ENCODE measurements around the gene PDHX.

PDHX gene

GRCh38 chr11:35003658-35004057 lies 87.2 kb downstream of the PDHX start:
- no peak overlapping the region for H2AFZ ChIP-seq (ENCODE audit: low read length)
- no peaks in the 10 kb centered on the region for H4K20me1 ChIP-seq (ENCODE audit: insufficient read depth, low read length)
- H3K9ac ChIP-seq (ENCODE audit: low read length) = no peak overlapping the region
- peaks cover 52% of the 10 kb centered on the region for H3K4me1 ChIP-seq (ENCODE audit: low read length)
- H3F3A ChIP-seq (ENCODE audit: insufficient read depth, low read length) = peaks cover 19% of the 10 kb centered on the region
- DNase-seq = no peak
- H3K9me3 ChIP-seq (replicated peaks; ENCODE audit: insufficient read depth, low read length) = no peaks in the 10 kb centered on the region
- no peak for TF ChIP-seq EZH2phosphoT487 (IDR thresholded peaks at IDR 0.05; ENCODE audit: low read length)
- no peak for TF ChIP-seq CTCF (IDR thresholded peaks at IDR 0.05; ENCODE audit: low read length)
- TF ChIP-seq EZH2 (optimal IDR thresholded peaks at IDR 0.05; ENCODE audit: low read depth, low read length) = no peak
- no peaks in the 10 kb centered on the region for H3K79me2 ChIP-seq (ENCODE audit: low read length)
- H3K36me3 ChIP-seq (replicated peaks; ENCODE audit: insufficient read depth, low read length) = no peaks in the 10 kb centered on the region
- H3K4me3 ChIP-seq (ENCODE audit: low read length) = no peak overlapping the region
- no peaks in the 10 kb centered on the region for H3K27me3 ChIP-seq (replicated peaks; ENCODE audit: insufficient read depth, low read length)
- no peaks in the 10 kb centered on the region for H3K9me2 ChIP-seq (replicated peaks; ENCODE audit: insufficient read depth, low read length)
- no peak overlapping the region for H3K27ac ChIP-seq (ENCODE audit: low read length)
- H3K4me2 ChIP-seq (ENCODE audit: low read depth, low read length) = peak overlapping the region; percentile 19; the same call in 1 of the 2 replicates

GRCh38 chr11:35005141-35005780 lies 88.8 kb downstream of the PDHX start:
- H3K27ac ChIP-seq (ENCODE audit: low read length) = no peak overlapping the region
- DNase-seq = no peak
- H3K79me2 ChIP-seq (ENCODE audit: low read length) = no peaks in the 10 kb centered on the region
- H3K27me3 ChIP-seq (replicated peaks; ENCODE audit: insufficient read depth, low read length) = no peaks in the 10 kb centered on the region
- no peaks in the 10 kb centered on the region for H3K9me2 ChIP-seq (replicated peaks; ENCODE audit: insufficient read depth, low read length)
- no peak overlapping the region for H3K4me2 ChIP-seq (ENCODE audit: low read depth, low read length)
- peaks cover 50% of the 10 kb centered on the region for H3K4me1 ChIP-seq (ENCODE audit: low read length)
- H3K9ac ChIP-seq (ENCODE audit: low read length) = no peak overlapping the region
- H2AFZ ChIP-seq (ENCODE audit: low read length) = no peak overlapping the region
- no peak for TF ChIP-seq EZH2 (optimal IDR thresholded peaks at IDR 0.05; ENCODE audit: low read depth, low read length)
- no peak for TF ChIP-seq CTCF (IDR thresholded peaks at IDR 0.05; ENCODE audit: low read length)
- no peak for TF ChIP-seq EZH2phosphoT487 (IDR thresholded peaks at IDR 0.05; ENCODE audit: low read length)
- no peaks in the 10 kb centered on the region for H3K9me3 ChIP-seq (replicated peaks; ENCODE audit: insufficient read depth, low read length)
- peaks cover 19% of the 10 kb centered on the region for H3F3A ChIP-seq (ENCODE audit: insufficient read depth, low read length)
- no peaks in the 10 kb centered on the region for H4K20me1 ChIP-seq (ENCODE audit: insufficient read depth, low read length)
- no peaks in the 10 kb centered on the region for H3K36me3 ChIP-seq (replicated peaks; ENCODE audit: insufficient read depth, low read length)
- no peak overlapping the region for H3K4me3 ChIP-seq (ENCODE audit: low read length)

- H3K4me3 ChIP-seq (ENCODE audit: low read length) = no peak overlapping the region
- H3K9ac ChIP-seq (ENCODE audit: low read length) = no peak overlapping the region
- no peaks in the 10 kb centered on the region for H3K36me3 ChIP-seq (replicated peaks; ENCODE audit: insufficient read depth, low read length)
- peaks cover 19% of the 10 kb centered on the region for H3F3A ChIP-seq (ENCODE audit: insufficient read depth, low read length)
- H3K79me2 ChIP-seq (ENCODE audit: low read length) = no peaks in the 10 kb centered on the region
- H3K4me1 ChIP-seq (ENCODE audit: low read length) = peaks cover 52% of the 10 kb centered on the region
- no peak for TF ChIP-seq EZH2 (optimal IDR thresholded peaks at IDR 0.05; ENCODE audit: low read depth, low read length)
- no peak for TF ChIP-seq CTCF (IDR thresholded peaks at IDR 0.05; ENCODE audit: low read length)
- TF ChIP-seq EZH2phosphoT487 (IDR thresholded peaks at IDR 0.05; ENCODE audit: low read length) = no peak
- H2AFZ ChIP-seq (ENCODE audit: low read length) = no peak overlapping the region
- H3K9me2 ChIP-seq (replicated peaks; ENCODE audit: insufficient read depth, low read length) = no peaks in the 10 kb centered on the region
- peak; percentile 85 for DNase-seq
- peak overlapping the region; percentile 63; the same call in 1 of the 2 replicates for H3K27ac ChIP-seq (ENCODE audit: low read length)
- H3K4me2 ChIP-seq (ENCODE audit: low read depth, low read length) = peak overlapping the region; percentile 53; the same call in 1 of the 2 replicates
- H3K9me3 ChIP-seq (replicated peaks; ENCODE audit: insufficient read depth, low read length) = no peaks in the 10 kb centered on the region
- no peaks in the 10 kb centered on the region for H3K27me3 ChIP-seq (replicated peaks; ENCODE audit: insufficient read depth, low read length)
- H4K20me1 ChIP-seq (ENCODE audit: insufficient read depth, low read length) = no peaks in the 10 kb centered on the region
Observed at GRCh38 chr11:35006389-35007128, 90.1 kb downstream of the PDHX start.
